DND-41 (cell line): Measurements from ENCODE around the gene NOXA1.

ENCODE experiments used
- ATAC-seq: fragments of 200-7000 bp; cut with Tn5 transposase; 3 replicates; pipeline ENCODE4 v1.9.1; 2021; ENCODE audit warnings: low read depth; ENCODE audit not compliant: insufficient read depth
- DNase-seq: peaks from one replicate; pipeline ENCODE4 v3.0.0-alpha.2; 2020
- H2AFZ ChIP-seq: 2 replicates; pipeline ENCODE4 v1.6.0; 2012; ENCODE audit warnings: low read depth, low read length
- H3K27ac ChIP-seq: 2 replicates; pipeline ENCODE4 v1.5.1; 2012; ENCODE audit warnings: low read length, inconsistent platforms
- H3K27me3 ChIP-seq: fragments of 200-600 bp; sonication (generic); 2 replicates; pipeline ENCODE4 v1.6.0; 2012; ENCODE audit warnings: low read length, mild to moderate bottlenecking, inconsistent platforms; ENCODE audit not compliant: insufficient read depth, poor library complexity
- H3K36me3 ChIP-seq: 2 replicates; pipeline ENCODE4 v1.5.1; 2012; ENCODE audit warnings: low read length, inconsistent platforms; ENCODE audit not compliant: insufficient read depth
- H3K4me1 ChIP-seq: 2 replicates; pipeline ENCODE4 v1.5.1; 2012; ENCODE audit warnings: mild to moderate bottlenecking, low read length; ENCODE audit not compliant: insufficient read depth
- H3K4me2 ChIP-seq: 2 replicates; pipeline ENCODE4 v1.6.0; 2012; ENCODE audit warnings: mild to moderate bottlenecking, moderate library complexity, low read length, inconsistent platforms; ENCODE audit not compliant: insufficient read depth
- H3K4me3 ChIP-seq, 2 experiments: fragments of 200-600 bp in 1 of 2; shearing (Covaris generic) in 1 of 2; 2 replicates each; pipeline ENCODE4 v1.5.1; 2012 to 2016; ENCODE audit warnings: inconsistent platforms in 2 of 2, low read length in 2 of 2, mild to moderate bottlenecking in 2 of 2, low read depth in 1 of 2, moderate library complexity in 1 of 2
- H3K79me2 ChIP-seq: 2 replicates; pipeline ENCODE4 v1.6.0; 2012; ENCODE audit warnings: low read length, inconsistent platforms; ENCODE audit not compliant: insufficient read depth
- H3K9ac ChIP-seq: 2 replicates; pipeline ENCODE4 v1.6.0; 2012; ENCODE audit warnings: low read depth, mild to moderate bottlenecking, inconsistent platforms, low read length, moderate library complexity
- H3K9me3 ChIP-seq: 2 replicates; pipeline ENCODE4 v1.5.1; 2012; ENCODE audit warnings: low read length, moderate library complexity, mild to moderate bottlenecking, inconsistent platforms; ENCODE audit not compliant: insufficient read depth, severe bottlenecking
- H4K20me1 ChIP-seq: 2 replicates; pipeline ENCODE4 v1.6.0; 2012; ENCODE audit warnings: low read length; ENCODE audit not compliant: insufficient read depth
- CTCF ChIP-seq: IDR thresholded peaks from 2 replicates; pipeline ENCODE4 v1.5.1; 2012; ENCODE audit warnings: borderline replicate concordance, low read length, moderate library complexity, mild to moderate bottlenecking; ENCODE audit not compliant: poor library complexity, severe bottlenecking; ENCODE audit errors: extremely low read depth
- EZH2 ChIP-seq: IDR thresholded peaks from 3 replicates; pipeline ENCODE4 v1.6.1; 2012; ENCODE audit warnings: borderline replicate concordance, low read depth, mild to moderate bottlenecking, moderate library complexity, low read length, inconsistent platforms; ENCODE audit not compliant: severe bottlenecking

The NOXA1 gene

GRCh38 chr9:137433916-137434431, 10.8 kb downstream of the NOXA1 start:
- ATAC-seq (no peak), DNase-seq (no peak)
- H3K4me3 ChIP-seq, result no peak overlapping the region
- TF ChIP-seq EZH2 (no peak), CTCF (no peak)
- H3K4me1 ChIP-seq, result no peaks in the 10 kb centered on the region
- no peak overlapping the region for H2AFZ ChIP-seq
- H4K20me1 ChIP-seq, result peaks cover 7% of the 10 kb centered on the region; the same call in 1 of the 2 replicates
- no peak overlapping the region for H3K27ac ChIP-seq
- no peak overlapping the region for H3K4me2 ChIP-seq
- no peaks in the 10 kb centered on the region for H3K9me3 ChIP-seq
- no peak overlapping the region for H3K9ac ChIP-seq
- H3K27me3 ChIP-seq, result no peaks in the 10 kb centered on the region
- H3K79me2 ChIP-seq, result no peaks in the 10 kb centered on the region
- H3K36me3 ChIP-seq, result no peaks in the 10 kb centered on the region

DNA sequence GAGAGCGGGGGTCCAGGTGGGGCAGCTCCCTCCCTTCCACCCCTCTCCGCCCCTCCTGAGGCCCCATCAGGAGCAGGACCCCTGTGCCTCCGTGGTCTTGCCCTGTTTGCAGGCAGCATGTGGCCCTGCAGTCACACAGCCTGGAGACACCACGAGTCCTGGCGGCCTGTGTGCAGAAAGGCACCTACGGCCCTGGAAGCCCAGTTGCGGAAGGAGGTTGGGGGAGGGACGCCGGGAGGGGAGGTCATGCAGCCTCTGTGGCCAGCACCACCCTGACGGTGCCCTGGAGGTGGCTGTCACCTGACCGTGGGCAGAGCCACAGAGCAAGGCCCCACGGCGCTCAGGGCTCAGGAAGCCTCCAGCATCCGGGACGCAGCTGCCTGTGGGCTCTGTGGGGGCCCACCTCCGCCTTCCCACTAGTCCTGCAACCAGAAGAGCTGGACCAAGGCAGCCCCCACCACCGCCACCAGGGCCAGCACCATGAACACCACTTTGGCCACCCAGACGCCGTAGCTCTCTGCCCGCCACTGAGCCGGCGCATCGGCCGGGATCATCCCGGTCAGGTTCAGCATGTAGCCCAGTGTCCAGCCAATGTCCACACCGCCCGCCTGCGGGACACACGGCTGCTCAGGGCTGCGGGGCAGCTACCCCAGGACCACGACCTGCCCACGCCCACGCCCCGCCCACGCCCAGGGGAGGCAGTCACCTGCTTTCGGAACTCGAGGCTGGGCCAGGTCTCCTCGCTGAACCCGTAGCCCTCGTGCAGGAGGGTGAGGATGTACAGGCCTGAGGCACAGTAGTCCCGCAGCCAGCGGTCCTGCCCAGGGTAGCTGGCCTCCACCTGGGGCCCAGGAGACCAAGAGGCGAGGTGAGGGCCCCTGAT, 11.5 kb downstream of the NOXA1 start:
- no peak overlapping the region for H3K9ac ChIP-seq
- no peaks in the 10 kb centered on the region for H3K4me1 ChIP-seq
- no peaks in the 10 kb centered on the region for H3K9me3 ChIP-seq
- H4K20me1 ChIP-seq, result peaks cover 7% of the 10 kb centered on the region; the same call in 1 of the 2 replicates
- H3K4me3 ChIP-seq, result no peak overlapping the region
- TF ChIP-seq EZH2, result no peak
- no peak for DNase-seq
- H3K79me2 ChIP-seq, result no peaks in the 10 kb centered on the region
- H3K4me2 ChIP-seq, result no peak overlapping the region
- no peak overlapping the region for H2AFZ ChIP-seq
- H3K27me3 ChIP-seq, result no peaks in the 10 kb centered on the region
- no peaks in the 10 kb centered on the region for H3K36me3 ChIP-seq
- no peak overlapping the region for H3K27ac ChIP-seq
- no peak for ATAC-seq

DNA sequence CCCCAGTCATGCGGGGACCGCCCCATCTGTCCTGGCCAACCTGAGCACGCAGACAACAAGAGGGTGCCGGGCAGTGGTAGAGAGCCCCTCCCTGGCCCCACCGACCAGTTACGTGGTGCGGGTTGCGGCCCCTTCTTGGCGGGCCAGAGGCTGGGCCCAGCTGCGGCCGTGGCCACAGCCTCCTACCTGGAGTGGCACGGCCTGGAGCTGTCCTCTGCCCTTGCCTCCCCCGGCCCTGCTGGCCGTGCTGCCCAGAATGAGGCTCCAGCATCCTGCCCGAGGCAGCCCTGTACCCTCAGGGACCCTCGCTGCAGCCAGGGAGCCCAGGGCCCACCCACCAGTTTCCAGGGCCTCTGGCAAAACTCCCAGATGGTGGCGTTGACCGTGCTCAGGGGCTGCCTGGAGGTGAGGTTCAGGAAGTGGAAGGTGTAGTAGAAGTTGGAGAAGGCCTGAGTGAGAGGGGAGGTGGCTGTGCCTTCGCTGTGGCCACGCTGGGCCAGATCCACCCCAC, 12.2 kb downstream of the NOXA1 start:
- ATAC-seq, result no peak
- Histone ChIP-seq H3K27me3 (no peaks in the 10 kb centered on the region), H3K4me1 (no peaks in the 10 kb centered on the region), H3K27ac (no peak overlapping the region), H3K36me3 (no peaks in the 10 kb centered on the region), H3K4me3 (no peak overlapping the region), H3K79me2 (no peaks in the 10 kb centered on the region), H2AFZ (no peak overlapping the region), H3K9ac (no peak overlapping the region), H3K4me2 (no peak overlapping the region), H3K9me3 (no peaks in the 10 kb centered on the region), H4K20me1 (peaks cover 7% of the 10 kb centered on the region; the same call in 1 of the 2 replicates)
- DNase-seq, result no peak
- TF ChIP-seq EZH2, result no peak
- no peak for TF ChIP-seq CTCF

DNA sequence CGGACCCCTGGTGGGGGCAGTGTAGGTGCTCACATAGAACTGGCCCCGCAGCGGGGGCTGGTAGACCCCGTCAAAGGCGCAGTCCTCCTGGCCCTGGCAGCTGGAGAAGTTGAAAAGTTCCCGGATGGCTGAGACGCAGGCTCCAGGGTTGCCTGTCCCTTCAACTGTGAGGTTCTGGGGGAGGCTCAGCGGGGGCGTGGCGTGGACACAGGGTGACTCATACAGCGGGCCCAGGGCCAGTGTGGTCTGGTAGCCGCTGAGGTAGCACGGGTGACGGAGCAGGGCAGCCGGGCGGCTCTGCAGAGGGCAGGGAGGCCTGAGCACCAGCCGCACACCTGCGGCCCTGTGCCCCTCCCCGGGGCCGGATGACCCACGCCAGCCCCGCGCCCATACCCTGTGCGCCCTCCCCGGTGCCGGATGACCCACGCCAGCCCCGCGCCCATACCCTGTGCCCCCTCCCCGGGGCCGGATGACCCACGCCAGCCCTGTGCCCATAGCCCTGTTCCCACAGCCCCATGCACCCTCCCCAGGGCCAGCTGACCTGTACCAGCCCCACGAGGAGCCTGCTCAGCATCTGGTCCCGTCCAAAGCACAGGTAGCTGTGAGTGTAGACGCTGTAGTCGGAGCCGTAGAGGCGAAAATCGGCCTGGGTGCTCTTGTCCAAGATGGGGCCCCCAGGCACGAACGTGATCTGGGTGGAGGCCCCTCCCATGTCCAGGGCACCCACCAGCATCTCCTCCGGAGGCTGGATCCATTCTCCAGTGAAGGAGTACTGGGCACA, 13.0 kb downstream of the NOXA1 start:
- H2AFZ ChIP-seq, result no peak overlapping the region

More for the DNA sequence above, 13.0 kb downstream of the NOXA1 start:
- Histone ChIP-seq H3K4me2 (no peak overlapping the region), H4K20me1 (peaks cover 7% of the 10 kb centered on the region; the same call in 1 of the 2 replicates), H3K27ac (no peak overlapping the region), H3K4me1 (no peaks in the 10 kb centered on the region), H3K9ac (no peak overlapping the region), H3K4me3 (no peak overlapping the region), H3K36me3 (no peaks in the 10 kb centered on the region), H3K9me3 (no peaks in the 10 kb centered on the region), H3K79me2 (no peaks in the 10 kb centered on the region), H3K27me3 (no peaks in the 10 kb centered on the region)
- DNase-seq, result no peak
- TF ChIP-seq EZH2 (no peak), CTCF (no peak)
- no peak for ATAC-seq
